Measurements from ENCODE around the gene OPHN1.

OPHN1 gene

GRCh38 chrX:68112321-68112720 lies 321.0 kb downstream of the OPHN1 start:
- no peak for TF ChIP-seq ZFX (IDR thresholded peaks at IDR 0.05)
- no peak for TF ChIP-seq CTCF (conservative IDR thresholded peaks at IDR 0.05)
- H3K27ac ChIP-seq, result no peak overlapping the region

- no peak overlapping the region for H3K27ac ChIP-seq
Observed at GRCh38 chrX:68109162-68109561, 324.1 kb downstream of the OPHN1 start.

GRCh38 chrX:68098431-68098830 lies 334.9 kb downstream of the OPHN1 start:
- no peak for TF ChIP-seq CTCF (conservative IDR thresholded peaks at IDR 0.05)
- no peak for TF ChIP-seq ZFX (IDR thresholded peaks at IDR 0.05)
- no peak overlapping the region for H3K27ac ChIP-seq

More at GRCh38 chrX:68109162-68109561, 324.1 kb downstream of the OPHN1 start:
- TF ChIP-seq CTCF (conservative IDR thresholded peaks at IDR 0.05) (no peak), ZFX (IDR thresholded peaks at IDR 0.05) (no peak)

- no peak overlapping the region for H3K27ac ChIP-seq
- TF ChIP-seq ZFX (IDR thresholded peaks at IDR 0.05) (no peak), CTCF (conservative IDR thresholded peaks at IDR 0.05) (peak; percentile 18)
Observed at GRCh38 chrX:68090266-68090665, 343.0 kb downstream of the OPHN1 start.

GRCh38 chrX:68087526-68087925 lies 345.8 kb downstream of the OPHN1 start:
- no peak for TF ChIP-seq ZFX (IDR thresholded peaks at IDR 0.05)
- no peak for TF ChIP-seq CTCF (conservative IDR thresholded peaks at IDR 0.05)
- no peak overlapping the region for H3K27ac ChIP-seq

GRCh38 chrX:68086709-68087108 lies 346.6 kb downstream of the OPHN1 start:
- TF ChIP-seq CTCF (conservative IDR thresholded peaks at IDR 0.05) (no peak), ZFX (IDR thresholded peaks at IDR 0.05) (no peak)
- no peak overlapping the region for H3K27ac ChIP-seq

GRCh38 chrX:68084765-68085164 lies 348.5 kb downstream of the OPHN1 start:
- TF ChIP-seq CTCF (conservative IDR thresholded peaks at IDR 0.05) (no peak), ZFX (IDR thresholded peaks at IDR 0.05) (no peak)
- no peak overlapping the region for H3K27ac ChIP-seq

All from C4-2B (cell line).